Mesenchymal stem cell (in vitro differentiated cells and primary cell): Measurements from ENCODE around the gene ZNF626. TPM values are rescaled to one million over a fixed set of nuclear protein-coding genes. Genes with fewer than 3 reads are reported as not detected.

Experiments used
- DNase-seq: peaks from one replicate; pipeline ENCODE4 v3.0.0-alpha.2; 2013
- H2AFZ ChIP-seq: one replicate; pipeline ENCODE4 v1.6.1; 2013; ENCODE audit warnings: low read depth, mild to moderate bottlenecking, control low read depth, inconsistent platforms, low read length, moderate library complexity
- H2AK5ac ChIP-seq: 2 replicates; pipeline ENCODE4 v1.6.1; 2013; ENCODE audit warnings: low read length, moderate library complexity, mild to moderate bottlenecking, inconsistent platforms; ENCODE audit not compliant: severe bottlenecking
- H2BK120ac ChIP-seq: one replicate; pipeline ENCODE4 v1.6.1; 2013; ENCODE audit warnings: low read depth, mild to moderate bottlenecking, inconsistent platforms, low read length, moderate library complexity
- H2BK12ac ChIP-seq, 2 experiments: one replicate each; pipeline ENCODE4 v1.6.1; 2013; ENCODE audit warnings: inconsistent platforms in 2 of 2, low read length in 2 of 2, mild to moderate bottlenecking in 2 of 2, moderate library complexity in 2 of 2, control low read depth in 1 of 2
- H2BK15ac ChIP-seq: one replicate; pipeline ENCODE4 v1.6.1; 2013; ENCODE audit warnings: mild to moderate bottlenecking, low read depth, inconsistent platforms; ENCODE audit not compliant: poor library complexity, severe bottlenecking
- H2BK5ac ChIP-seq: 2 replicates; pipeline ENCODE4 v1.6.1; 2013; ENCODE audit warnings: low read depth, mild to moderate bottlenecking, low read length, control low read depth, inconsistent platforms; ENCODE audit not compliant: poor library complexity, severe bottlenecking
- H3K14ac ChIP-seq, 2 experiments: one replicate each; pipeline ENCODE4 v1.6.1; 2013; ENCODE audit warnings: inconsistent platforms in 2 of 2, low read length in 2 of 2, control low read depth in 1 of 2, mild to moderate bottlenecking in 1 of 2, moderate library complexity in 1 of 2
- H3K18ac ChIP-seq, 2 experiments: one replicate each; pipeline ENCODE4 v1.6.1; 2013; ENCODE audit warnings: inconsistent platforms in 2 of 2, low read length in 2 of 2, control low read depth in 1 of 2, low read depth in 1 of 2, mild to moderate bottlenecking in 1 of 2
- H3K23ac ChIP-seq, 2 experiments: one replicate each; pipeline ENCODE4 v1.6.1; 2013; ENCODE audit warnings: inconsistent platforms in 2 of 2, low read length in 2 of 2, mild to moderate bottlenecking in 2 of 2, moderate library complexity in 2 of 2, control low read depth in 1 of 2
- H3K27ac ChIP-seq: 2 replicates; pipeline ENCODE4 v1.5.1; 2013; ENCODE audit warnings: mild to moderate bottlenecking, moderate library complexity, low read length, control low read depth, inconsistent platforms; ENCODE audit not compliant: poor library complexity, severe bottlenecking
- H3K27me3 ChIP-seq, 2 experiments: 2 replicates each; pipeline versions ENCODE4 v1.6.1 to v1.7.0; 2013; ENCODE audit warnings: low read length in 2 of 2, mild to moderate bottlenecking in 2 of 2, moderate library complexity in 2 of 2, control low read depth in 1 of 2, inconsistent platforms in 1 of 2; ENCODE audit not compliant: control insufficient read depth in 1 of 2, insufficient read depth in 1 of 2
- H3K36me3 ChIP-seq, 2 experiments: 2 replicates each; pipeline versions ENCODE4 v1.6.1 to v1.7.0; 2013; ENCODE audit warnings: low read length in 2 of 2, control low read depth in 1 of 2, inconsistent platforms in 1 of 2, low read depth in 1 of 2, mild to moderate bottlenecking in 1 of 2; ENCODE audit not compliant: insufficient read depth in 2 of 2, control insufficient read depth in 1 of 2
- H3K4ac ChIP-seq, 2 experiments: one replicate each; pipeline ENCODE4 v1.6.1; 2013; ENCODE audit warnings: inconsistent platforms in 2 of 2, low read length in 2 of 2, mild to moderate bottlenecking in 2 of 2, moderate library complexity in 2 of 2, control low read depth in 1 of 2, low read depth in 1 of 2
- H3K4me1 ChIP-seq: 2 replicates; pipeline ENCODE4 v1.6.1; 2013; ENCODE audit warnings: low read depth, low read length, control low read depth; ENCODE audit not compliant: control insufficient read depth, insufficient read depth
- H3K4me2 ChIP-seq: 2 replicates; pipeline ENCODE4 v1.6.1; 2013; ENCODE audit warnings: low read length, mild to moderate bottlenecking, inconsistent platforms; ENCODE audit not compliant: poor library complexity, severe bottlenecking
- H3K4me3 ChIP-seq, 2 experiments: 2 replicates each; pipeline versions ENCODE4 v1.5.1 to v1.7.0; 2013; ENCODE audit warnings: low read length in 2 of 2, mild to moderate bottlenecking in 2 of 2, control low read depth in 1 of 2, low read depth in 1 of 2; ENCODE audit not compliant: insufficient read depth in 1 of 2
- H3K79me1 ChIP-seq: replicated peaks from 2 replicates; pipeline ENCODE4 v1.6.1; 2013; ENCODE audit warnings: mild to moderate bottlenecking, control low read depth, low read length, inconsistent platforms; ENCODE audit not compliant: poor library complexity, severe bottlenecking
- H3K9ac ChIP-seq: 2 replicates; pipeline ENCODE4 v1.7.0; 2013; ENCODE audit warnings: mild to moderate bottlenecking, low read length, moderate library complexity
- H3K9me3 ChIP-seq: 2 replicates; pipeline ENCODE4 v1.7.0; 2013; ENCODE audit warnings: mild to moderate bottlenecking, low read length; ENCODE audit not compliant: control insufficient read depth
- H4K8ac ChIP-seq: one replicate; pipeline ENCODE4 v1.6.1; 2013; ENCODE audit warnings: inconsistent platforms, mild to moderate bottlenecking, low read length, moderate library complexity
- H4K91ac ChIP-seq: one replicate; pipeline ENCODE4 v1.6.1; 2013; ENCODE audit warnings: mild to moderate bottlenecking, low read length, inconsistent platforms
- WGBS: methylation state at CpG from one replicate; pipeline ENCODE4 v1.1.7; 2013; ENCODE audit warnings: mixed read lengths; 5-methylcytosine and 5-hydroxymethylcytosine counted together
- polyA plus RNA-seq, 2 experiments: library from polyadenylated mRNA; stranded (reverse); fragments of 200-250 nt; gene quantifications; one replicate each; pipeline ENCODE4 v1.2.3, GENCODE V29; 2013

Gene ZNF626
- 5.4 TPM for polyA plus RNA-seq (2013, experiment 1 of 2)
- 5.8 TPM for polyA plus RNA-seq (2013, experiment 2 of 2)

- Histone ChIP-seq H3K9ac (peak within 1 kb of the TSS; percentile 98), H2AFZ (no peak within 1 kb of the TSS), H3K14ac (peak within 1 kb of the TSS in 1 of 2 experiments; percentile 90), H2BK15ac (no peak within 1 kb of the TSS), H2BK12ac (no peak within 1 kb of the TSS), H3K27me3 (no peaks in the 10 kb centered on the region), H4K8ac (peak within 1 kb of the TSS; percentile 67), H3K4me1 (no peaks in the 10 kb centered on the region), H3K9me3 (peaks cover 46% of the 10 kb centered on the region), H2BK120ac (no peak within 1 kb of the TSS), H3K36me3 (peaks cover 28 to 35% of the 10 kb centered on the region in 2 experiments), H3K27ac (peak within 1 kb of the TSS; percentile 87), H3K4ac (peak within 1 kb of the TSS in 1 of 2 experiments; percentile 45), H3K18ac (peak within 1 kb of the TSS; percentile 31 to 93), H2BK5ac (no peak within 1 kb of the TSS), H2AK5ac (no peak within 1 kb of the TSS), H3K4me3 (peak within 1 kb of the TSS; percentile 70 to 84), H3K79me1 (peaks cover 10% of the 10 kb centered on the region), H3K4me2 (peak within 1 kb of the TSS; percentile 51), H3K23ac (no peak within 1 kb of the TSS), H4K91ac (peak within 1 kb of the TSS; percentile 73)
- WGBS = 0% methylated on average over 25 of the region's 25 CpGs
- peak; percentile 96 for DNase-seq
These were observed at the start of gene ZNF626 for GRCh38 chr19:20661150-20661819. Gene ZNF626, minus strand, starts transcription at chr19:20661571. Its CDS starts 125 bp downstream, at chr19:20661446.

GRCh38 chr19:20669263-20669662 lies 7.9 kb upstream of the ZNF626 start:
- Histone ChIP-seq H2AK5ac (no peak overlapping the region), H3K23ac (no peak overlapping the region), H3K27me3 (no peaks in the 10 kb centered on the region), H3K4me3 (no peak overlapping the region), H3K36me3 (no peaks in the 10 kb centered on the region), H3K4me2 (no peak overlapping the region), H4K91ac (no peak overlapping the region), H2BK12ac (no peak overlapping the region), H3K9me3 (peaks cover 46% of the 10 kb centered on the region), H3K4ac (no peak overlapping the region), H3K4me1 (no peaks in the 10 kb centered on the region), H3K79me1 (no peaks in the 10 kb centered on the region), H3K27ac (no peak overlapping the region), H2BK120ac (no peak overlapping the region), H2BK15ac (no peak overlapping the region), H3K18ac (no peak overlapping the region), H4K8ac (no peak overlapping the region), H3K9ac (no peak overlapping the region), H2BK5ac (no peak overlapping the region), H2AFZ (no peak overlapping the region), H3K14ac (no peak overlapping the region)
- WGBS = 88% methylated on average over 9 of the region's 9 CpGs
- no peak for DNase-seq

- Histone ChIP-seq H2BK12ac (no peak overlapping the region), H2BK5ac (no peak overlapping the region)
- WGBS = 92% methylated on average over 4 of the region's 4 CpGs
These were observed 5.9 kb upstream of the ZNF626 start for GRCh38 chr19:20667281-20667680.

GRCh38 chr19:20664901-20665781 lies 3.8 kb upstream of the ZNF626 start:
- WGBS = 73% methylated on average over 22 of the region's 22 CpGs
- Histone ChIP-seq H2AK5ac (no peak overlapping the region), H2BK5ac (no peak overlapping the region), H2AFZ (no peak overlapping the region), H3K27ac (no peak overlapping the region), H3K27me3 (no peaks in the 10 kb centered on the region), H4K91ac (no peak overlapping the region), H3K23ac (no peak overlapping the region), H2BK15ac (no peak overlapping the region), H2BK120ac (no peak overlapping the region), H3K14ac (no peak overlapping the region), H3K4me1 (no peaks in the 10 kb centered on the region), H3K18ac (no peak overlapping the region), H2BK12ac (no peak overlapping the region), H3K36me3 (peaks cover under 1 to 3% of the 10 kb centered on the region in 2 experiments), H3K4me2 (no peak overlapping the region), H3K79me1 (no peaks in the 10 kb centered on the region), H3K4me3 (peak overlapping the region in 1 of 2 experiments; percentile 36), H3K9ac (peak overlapping the region; percentile 38), H4K8ac (no peak overlapping the region), H3K9me3 (peaks cover 21% of the 10 kb centered on the region), H3K4ac (no peak overlapping the region)
- no peak for DNase-seq

More at GRCh38 chr19:20667281-20667680, 5.9 kb upstream of the ZNF626 start:
- H3K27me3 ChIP-seq = no peaks in the 10 kb centered on the region
- no peak overlapping the region for H2AK5ac ChIP-seq
- DNase-seq = no peak
- no peak overlapping the region for H4K91ac ChIP-seq
- H2BK120ac ChIP-seq = no peak overlapping the region
- H3K18ac ChIP-seq = no peak overlapping the region
- H3K4me2 ChIP-seq = no peak overlapping the region
- no peak overlapping the region for H3K27ac ChIP-seq
- no peak overlapping the region for H3K9ac ChIP-seq
- no peaks in the 10 kb centered on the region for H3K36me3 ChIP-seq
- H2AFZ ChIP-seq = no peak overlapping the region
- no peak overlapping the region for H3K14ac ChIP-seq
- H3K9me3 ChIP-seq = peaks cover 32% of the 10 kb centered on the region
- no peak overlapping the region for H4K8ac ChIP-seq
- H3K4me3 ChIP-seq = no peak overlapping the region
- H3K23ac ChIP-seq = no peak overlapping the region
- H3K4me1 ChIP-seq = no peaks in the 10 kb centered on the region
- no peaks in the 10 kb centered on the region for H3K79me1 ChIP-seq
- H3K4ac ChIP-seq = no peak overlapping the region
- no peak overlapping the region for H2BK15ac ChIP-seq
